RPMI7951 (cell line): ENCODE measurements around the gene USP24. TPM values are rescaled to one million over a fixed set of nuclear protein-coding genes. Genes with fewer than 3 reads are reported as not detected.
"Not testable (repeated sequence)": the region's sequence is repeated elsewhere in the genome, so short reads cannot be mapped to it uniquely, and the experiment has no call there.

ENCODE experiments used
- DNase-seq: peaks from one replicate; pipeline ENCODE4 v3.0.0-alpha.2; 2012; ENCODE audit warnings: low read depth
- total RNA-seq: library from RNA; depleted of rRNA; stranded (reverse); fragments of >200 nt; shearing (Covaris generic); gene quantifications from 2 replicates; pipeline ENCODE4 v1.2.3, GENCODE V29; 2014

The USP24 gene
- total RNA-seq, 1 experiment from 2014 or later, result 26.2 TPM

GRCh38 chr1:55232448-55233144 lies 17.4 kb upstream of the USP24 start:
- DNase-seq, result no peak

GRCh38 chr1:55231745-55232144 lies 16.6 kb upstream of the USP24 start:
- no peak for DNase-seq

GRCh38 chr1:55230659-55231058 lies 15.5 kb upstream of the USP24 start:
- DNase-seq, result peak; percentile 35

GRCh38 chr1:55229726-55230125 lies 14.6 kb upstream of the USP24 start:
- not testable (repeated sequence) for DNase-seq

GRCh38 chr1:55225228-55225627 lies 10.1 kb upstream of the USP24 start:
- DNase-seq, result no peak

GRCh38 chr1:55224729-55225128 lies 9.6 kb upstream of the USP24 start:
- DNase-seq, result no peak

GRCh38 chr1:55222152-55222551 lies 7.0 kb upstream of the USP24 start:
- no peak for DNase-seq

- DNase-seq, result peak; percentile 46
Observed at GRCh38 chr1:55217226-55217986, 2.2 kb upstream of the USP24 start.

GRCh38 chr1:55216096-55216495 lies 932 bp upstream of the USP24 start:
- no peak for DNase-seq

GRCh38 chr1:55214934-55215193 lies 300 bp downstream of the USP24 start:
- DNase-seq, result peak; percentile 42

- peak; percentile 40 for DNase-seq
Observed at GRCh38 chr1:55214212-55214933, 791 bp downstream of the USP24 start.

- DNase-seq, result no peak
Observed at GRCh38 chr1:55213885-55214211, 1.3 kb downstream of the USP24 start.

- no peak for DNase-seq
Observed at GRCh38 chr1:55213151-55213884, 1.8 kb downstream of the USP24 start.

GRCh38 chr1:55212349-55213150 lies 2.6 kb downstream of the USP24 start:
- no peak for DNase-seq

- DNase-seq, result no peak
Observed at GRCh38 chr1:55211863-55212262, 3.3 kb downstream of the USP24 start.

- no peak for DNase-seq
Observed at GRCh38 chr1:55210990-55211801, 4.0 kb downstream of the USP24 start.

- DNase-seq, result peak; percentile 15
Observed at GRCh38 chr1:55209247-55209646, 5.9 kb downstream of the USP24 start.

GRCh38 chr1:55206210-55206609 lies 9.0 kb downstream of the USP24 start:
- no peak for DNase-seq

- DNase-seq, result peak; percentile 21
Observed at GRCh38 chr1:55204997-55205396, 10.2 kb downstream of the USP24 start.

GRCh38 chr1:55203064-55203463 lies 12.1 kb downstream of the USP24 start:
- DNase-seq, result no peak

- no peak for DNase-seq
Observed at GRCh38 chr1:55200667-55201066, 14.5 kb downstream of the USP24 start.
